NCI-H2081 (cell line): Measurements from ENCODE around the gene EFNA1.

Experiments used
- DNase-seq, 2 experiments: peaks; one replicate each; lab custom pipeline; 2025; lab: John Stamatoyannopoulos, UW

Gene EFNA1, protein sequence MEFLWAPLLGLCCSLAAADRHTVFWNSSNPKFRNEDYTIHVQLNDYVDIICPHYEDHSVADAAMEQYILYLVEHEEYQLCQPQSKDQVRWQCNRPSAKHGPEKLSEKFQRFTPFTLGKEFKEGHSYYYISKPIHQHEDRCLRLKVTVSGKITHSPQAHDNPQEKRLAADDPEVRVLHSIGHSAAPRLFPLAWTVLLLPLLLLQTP

DNA sequence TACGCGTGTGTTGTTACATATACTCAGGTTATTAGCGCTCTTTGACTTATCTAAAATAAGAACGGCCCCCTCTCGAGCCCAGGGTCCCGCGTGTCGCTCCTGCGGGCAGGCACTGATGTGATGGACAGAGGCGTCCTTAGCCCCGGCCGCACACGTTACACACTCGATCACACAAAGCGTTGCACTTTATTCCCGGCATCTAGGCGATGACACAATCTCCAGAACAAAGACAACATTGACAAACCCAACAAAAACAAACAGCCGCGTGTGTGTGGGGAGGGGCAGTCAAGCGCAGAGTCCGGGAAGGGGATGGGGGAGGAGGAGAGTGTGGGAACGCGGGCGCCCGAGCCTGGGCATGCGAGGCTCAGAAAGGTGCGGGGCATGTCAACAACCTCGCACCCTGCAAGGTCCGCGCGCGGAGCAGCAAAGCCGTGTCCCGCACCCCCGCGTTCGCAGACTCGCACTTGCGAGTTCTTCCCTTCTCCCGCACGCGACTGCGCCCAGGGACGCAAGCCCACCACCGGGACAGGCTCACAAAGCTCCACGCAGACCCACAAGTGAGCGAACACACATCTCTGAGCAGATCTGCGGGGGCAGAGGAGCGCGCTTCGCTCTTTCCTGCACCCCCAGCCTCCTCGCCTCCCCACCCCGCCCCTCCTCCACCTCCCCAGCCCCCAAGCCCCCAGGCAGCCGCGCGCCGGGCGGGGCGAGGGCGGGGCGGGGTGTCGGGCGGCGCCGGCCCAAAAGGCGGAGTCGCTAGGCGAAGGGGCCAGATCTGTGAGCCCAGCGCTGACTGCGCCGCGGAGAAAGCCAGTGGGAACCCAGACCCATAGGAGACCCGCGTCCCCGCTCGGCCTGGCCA is at the start of gene EFNA1:
EFNA1 (plus strand) TSS at position 772 of the 862 bp plus-strand sequence. CDS start 102 bp downstream, outside the sequence.
- peak; percentile 53 to 54 for DNase-seq

DNA sequence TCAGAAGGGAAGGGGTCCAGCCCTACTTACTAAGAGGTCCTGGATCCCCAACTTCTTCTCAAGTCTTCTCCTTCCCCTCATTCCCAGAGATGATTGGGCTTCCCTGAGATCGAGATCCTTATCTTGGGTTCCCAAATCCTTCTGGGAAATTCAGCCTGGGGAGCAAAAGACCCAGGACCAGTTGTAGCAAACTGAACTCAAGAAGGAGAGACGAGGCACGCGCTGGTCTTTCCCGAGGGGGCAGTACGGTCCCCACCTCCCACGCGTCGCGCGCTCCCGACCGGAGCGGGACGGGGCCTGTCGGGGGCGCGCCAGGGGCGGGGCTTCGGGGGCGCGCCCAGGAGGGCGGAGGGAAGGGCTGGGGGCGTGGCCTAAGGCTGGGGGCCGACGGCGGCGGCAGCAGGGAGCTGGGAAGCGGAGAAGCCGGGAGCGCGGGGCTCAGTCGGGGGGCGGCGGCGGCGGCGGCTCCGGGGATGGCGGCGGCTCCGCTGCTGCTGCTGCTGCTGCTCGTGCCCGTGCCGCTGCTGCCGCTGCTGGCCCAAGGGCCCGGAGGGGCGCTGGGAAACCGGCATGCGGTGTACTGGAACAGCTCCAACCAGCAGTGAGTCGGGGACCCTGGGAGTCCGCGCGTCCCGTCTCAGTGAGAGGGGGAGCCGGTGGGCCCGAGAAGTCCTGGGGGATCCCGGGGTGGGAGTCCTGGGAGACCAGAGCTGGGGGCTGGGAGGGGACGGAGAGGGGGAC is 49.0 kb upstream of the EFNA1 start, which contains the start of gene EFNA3:
EFNA3 (plus strand) TSS at position 369 of the 741 bp plus-strand sequence; CDS start at position 474, 105 bp downstream.
- DNase-seq: peak; percentile 59 to 80

DNA sequence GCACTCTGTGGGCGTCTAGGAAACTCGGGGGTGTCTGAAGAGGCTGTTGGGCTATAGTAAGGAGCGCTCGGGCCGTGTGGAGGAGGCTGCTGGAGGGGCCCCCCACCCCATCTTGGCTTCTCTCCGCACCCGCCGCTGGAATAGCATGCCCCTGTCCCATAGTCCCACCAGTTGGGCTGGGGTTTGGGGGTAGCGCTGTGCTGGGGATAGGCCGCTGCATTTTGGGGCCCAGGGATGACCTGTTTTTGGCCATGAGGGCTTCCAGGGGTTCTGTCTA is 48.5 kb upstream of the EFNA1 start:
- DNase-seq: no peak

DNA sequence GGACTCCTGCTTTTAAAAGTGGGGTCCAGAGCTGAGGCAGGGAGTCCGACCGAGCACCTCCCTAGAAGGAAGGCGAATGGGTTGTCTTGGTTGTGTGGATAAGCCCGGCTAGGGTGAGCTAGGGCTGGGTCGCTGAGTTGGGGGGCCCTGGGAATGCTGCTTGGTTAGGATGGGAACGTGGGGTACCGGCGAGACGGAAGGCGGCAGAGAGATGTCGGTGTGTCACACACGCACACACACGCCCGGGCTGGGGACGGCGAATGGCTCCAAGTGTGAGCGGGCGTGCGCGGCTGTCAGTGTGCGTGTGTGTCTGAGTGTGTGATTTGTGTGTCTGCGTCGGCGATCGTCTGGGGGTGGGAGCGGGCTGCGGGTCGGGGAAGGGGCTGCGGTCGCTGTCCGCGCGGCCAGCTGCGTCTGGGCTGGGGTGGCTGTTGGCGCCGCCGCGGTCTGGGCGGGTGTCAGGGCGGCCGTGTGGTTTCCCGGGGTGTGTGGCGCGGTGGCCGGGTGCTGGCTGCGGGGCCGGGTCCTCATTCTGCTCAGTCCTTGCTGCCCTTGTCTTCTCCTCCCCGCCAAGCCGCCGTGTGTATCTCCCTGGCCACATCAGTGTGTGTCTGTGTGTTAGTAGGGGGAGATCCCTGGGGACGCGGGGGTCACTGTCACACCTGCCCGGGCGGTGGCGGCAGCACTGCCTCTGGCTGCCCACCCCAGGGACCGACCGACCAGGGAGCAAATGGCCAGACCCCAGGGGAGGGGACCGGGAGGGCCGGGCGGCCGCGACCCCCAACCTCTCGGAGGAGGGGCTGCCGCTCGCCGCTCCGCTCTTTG is 48.0 kb upstream of the EFNA1 start:
- no peak for DNase-seq

DNA sequence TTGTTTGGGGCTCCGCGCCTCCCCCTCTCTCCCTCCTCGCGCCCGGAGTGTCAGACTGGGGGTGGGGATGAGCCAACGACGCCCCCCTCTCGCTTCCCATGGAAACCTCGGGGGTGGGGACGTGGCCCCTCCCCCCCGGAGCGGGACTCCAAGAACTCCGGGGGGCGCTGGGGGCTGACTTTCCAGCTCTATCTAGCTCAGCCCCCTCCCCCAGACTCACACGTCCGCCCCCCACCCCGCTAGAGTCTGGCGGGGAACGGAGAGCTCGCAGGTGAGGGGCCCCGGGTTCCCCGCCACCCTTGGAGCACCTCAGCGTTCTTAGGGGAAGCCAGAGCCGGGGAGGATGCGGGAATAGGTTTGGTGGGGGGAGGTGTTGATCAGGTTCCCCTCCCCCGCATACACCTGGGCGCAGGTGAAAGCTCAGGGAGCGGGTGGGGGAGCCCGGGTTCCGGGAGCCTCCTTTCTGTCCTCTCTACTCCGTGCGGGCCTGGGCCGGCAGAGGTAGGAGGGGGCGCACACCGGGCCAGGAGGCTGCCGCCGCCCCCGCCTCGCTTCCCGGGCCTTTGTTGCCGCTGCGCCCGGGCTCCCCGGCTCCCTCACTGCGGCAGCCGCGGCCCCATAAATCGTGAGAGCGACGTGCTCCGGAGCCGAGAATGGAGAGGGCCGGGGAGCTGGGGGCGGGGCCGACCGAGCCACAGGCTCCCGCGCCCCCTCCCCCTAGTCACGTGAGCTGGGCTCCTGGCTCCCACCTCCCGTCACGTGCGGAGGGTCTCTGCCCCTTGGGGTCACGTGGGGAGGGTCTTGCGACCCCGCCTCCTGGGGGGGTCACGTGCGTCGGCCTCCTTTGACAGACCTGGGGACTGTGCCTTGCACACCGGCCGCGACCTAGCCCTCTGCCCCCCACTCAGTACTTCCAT is 47.1 kb upstream of the EFNA1 start:
- DNase-seq: peak in 1 of 2 experiments; percentile 33

DNA sequence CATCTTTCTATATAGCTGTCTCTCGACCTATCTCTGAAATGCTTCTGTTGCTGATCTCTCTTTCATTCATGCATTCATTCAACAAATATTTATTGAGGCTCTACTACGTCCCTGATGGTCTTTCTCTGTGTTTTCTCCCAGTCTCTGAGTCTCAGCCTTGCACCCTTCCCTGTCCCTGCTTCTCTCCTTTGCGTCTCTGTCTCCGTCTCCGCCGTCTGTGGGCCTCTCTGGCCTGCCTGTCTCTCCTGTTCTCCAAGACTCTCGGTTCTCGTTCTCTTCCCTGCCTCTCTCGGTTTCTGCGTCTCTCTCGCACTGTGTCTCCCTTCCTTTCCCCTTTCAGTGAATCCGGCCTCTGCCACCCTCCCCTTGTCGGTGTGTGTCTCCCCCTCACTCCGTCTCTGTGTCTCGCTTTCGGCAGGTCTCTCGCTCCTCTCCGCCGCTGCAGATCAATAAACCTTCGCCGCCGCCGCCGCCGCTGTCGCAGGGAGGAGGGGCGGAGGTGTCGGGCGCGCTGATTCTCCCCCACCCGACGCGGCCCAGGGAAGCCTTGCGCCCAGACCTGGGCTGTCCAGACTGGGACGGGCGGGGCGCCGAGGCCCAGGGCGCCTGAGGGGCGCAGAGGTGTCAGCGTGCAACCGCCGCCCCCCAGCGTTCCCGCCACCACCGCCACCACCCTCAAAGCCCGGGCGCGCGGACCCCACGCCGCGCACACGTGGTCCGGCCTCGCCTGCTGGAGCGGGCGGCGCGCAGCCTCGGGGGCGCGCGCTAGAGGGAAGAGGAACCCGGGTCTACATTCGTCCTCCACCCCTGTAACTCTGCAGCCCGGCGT is 46.0 kb upstream of the EFNA1 start:
- no peak for DNase-seq

DNA sequence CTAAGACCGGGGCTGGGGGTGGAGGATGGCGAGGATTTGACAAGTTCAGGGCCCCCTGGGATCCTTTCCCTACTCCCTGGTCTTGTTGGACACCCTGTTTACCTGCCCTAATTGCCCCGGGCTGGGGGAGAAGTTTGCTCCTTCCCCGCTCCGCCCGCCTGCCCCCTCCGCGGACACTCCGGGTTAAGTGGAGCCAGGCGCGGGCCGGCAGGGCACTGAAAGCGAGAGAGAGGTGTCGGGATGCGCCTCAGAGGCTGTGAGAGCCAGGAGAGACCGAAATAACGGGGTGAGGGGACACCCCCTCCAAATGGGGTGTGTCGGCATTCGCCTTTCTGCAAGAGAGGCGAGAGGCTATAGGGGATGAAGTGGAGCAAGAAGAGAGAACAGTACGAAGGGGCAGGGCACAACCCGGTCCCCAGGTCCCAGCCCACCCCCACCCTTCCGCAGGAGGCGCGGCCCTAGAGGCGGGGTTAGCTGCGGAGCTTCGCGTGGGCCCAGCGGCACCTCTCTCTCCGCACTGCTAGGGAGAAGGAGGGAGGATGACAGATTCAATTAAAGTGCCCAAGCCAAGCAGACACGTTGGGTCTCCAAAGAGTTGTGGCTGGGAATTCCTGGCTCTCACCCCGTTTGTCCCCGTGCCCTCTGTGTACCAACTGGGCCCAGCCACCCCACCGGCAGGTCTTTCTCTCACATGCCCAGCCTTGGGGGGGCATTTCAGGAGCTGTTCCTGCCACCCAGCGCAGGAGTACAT is 45.2 kb upstream of the EFNA1 start:
- no peak for DNase-seq

DNA sequence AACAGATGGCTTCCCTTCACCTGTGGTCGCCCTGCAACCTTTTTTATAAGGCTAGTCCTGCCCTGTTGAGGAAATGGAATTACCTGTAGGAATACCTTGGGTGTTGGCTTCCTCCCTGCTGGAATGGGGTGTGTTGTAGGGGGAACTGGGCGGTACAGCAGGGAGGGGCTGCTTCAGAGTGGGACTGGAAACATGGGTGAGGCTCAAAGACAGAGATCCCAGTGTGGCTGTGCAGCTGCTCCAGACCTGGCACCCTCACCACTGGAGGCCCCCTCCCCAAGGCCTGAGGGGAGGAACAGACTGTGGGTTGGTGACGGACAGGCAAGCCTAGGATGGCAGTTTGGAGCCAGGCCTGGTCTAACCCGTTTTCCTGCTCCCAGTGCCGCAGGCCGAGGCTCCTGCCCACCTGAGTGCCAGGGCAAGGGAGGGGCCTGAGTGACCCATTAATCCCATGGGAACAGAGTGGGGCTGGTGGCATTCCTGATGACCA is 44.6 kb upstream of the EFNA1 start:
- no peak for DNase-seq

DNA sequence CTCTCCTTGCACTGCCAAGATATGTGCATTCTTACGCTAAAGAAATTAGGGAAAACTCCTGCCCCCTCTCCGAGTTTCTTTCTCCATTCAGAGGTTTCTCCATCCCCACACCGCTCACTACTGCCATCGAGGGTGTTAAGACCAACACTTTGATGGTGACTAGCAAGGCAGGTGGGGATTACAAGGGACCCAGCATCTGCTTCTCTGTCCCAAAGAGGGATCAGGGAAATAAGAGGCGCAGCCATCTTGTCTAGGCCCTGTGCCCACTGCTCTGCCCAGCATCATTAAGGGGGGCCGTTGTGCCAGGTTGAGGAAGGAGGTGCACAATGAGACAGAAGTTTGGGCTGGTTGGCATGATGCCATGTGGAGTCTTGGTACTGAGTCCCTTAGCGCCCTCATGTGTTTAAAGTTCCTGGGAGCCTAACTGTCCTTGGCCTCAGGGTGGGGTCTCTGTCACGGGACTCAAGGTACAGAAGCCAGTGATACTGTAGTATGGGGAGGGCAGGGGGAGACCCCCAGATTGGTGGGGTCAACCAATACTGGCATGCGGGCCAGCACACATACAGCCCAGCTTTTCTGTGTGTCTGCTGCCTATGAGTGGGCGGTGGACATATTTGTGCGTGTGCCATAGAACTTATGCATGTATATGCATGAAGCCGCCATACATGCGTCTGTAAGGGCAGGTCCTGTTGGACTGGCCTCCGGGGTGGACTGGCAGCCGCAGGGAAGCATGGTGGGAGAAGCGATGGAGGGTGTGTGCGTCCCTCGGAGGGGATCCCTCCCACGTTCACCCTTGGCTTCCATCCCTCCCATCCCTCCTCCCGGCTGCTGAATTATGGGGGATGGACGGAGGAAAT is 43.6 kb upstream of the EFNA1 start:
- peak; percentile 30 to 69 for DNase-seq

DNA sequence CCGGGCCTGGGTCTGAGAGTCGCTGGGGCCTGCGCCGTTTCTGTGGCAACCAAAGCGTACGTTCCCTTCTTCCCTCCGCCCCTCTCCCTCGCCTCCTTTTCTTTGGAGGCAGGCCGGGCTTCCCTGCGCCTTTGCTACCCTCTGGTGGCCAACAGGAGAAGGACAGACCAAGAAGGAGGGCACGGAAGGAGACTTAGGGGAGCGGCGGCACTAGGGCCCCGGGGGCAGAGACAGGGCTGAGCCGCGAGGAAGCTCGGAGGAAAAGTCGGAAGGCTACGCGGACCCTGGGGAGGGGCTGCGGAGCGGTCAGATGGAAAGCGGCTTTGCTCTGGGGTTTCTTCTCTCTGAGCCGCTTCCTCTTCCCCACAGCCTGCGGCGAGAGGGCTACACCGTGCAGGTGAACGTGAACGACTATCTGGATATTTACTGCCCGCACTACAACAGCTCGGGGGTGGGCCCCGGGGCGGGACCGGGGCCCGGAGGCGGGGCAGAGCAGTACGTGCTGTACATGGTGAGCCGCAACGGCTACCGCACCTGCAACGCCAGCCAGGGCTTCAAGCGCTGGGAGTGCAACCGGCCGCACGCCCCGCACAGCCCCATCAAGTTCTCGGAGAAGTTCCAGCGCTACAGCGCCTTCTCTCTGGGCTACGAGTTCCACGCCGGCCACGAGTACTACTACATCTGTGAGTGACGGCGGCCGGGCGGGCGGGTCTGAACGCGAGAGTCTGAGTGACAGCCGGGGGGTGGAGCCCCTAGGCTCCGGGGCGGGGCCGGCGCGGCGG is 42.8 kb upstream of the EFNA1 start:
- DNase-seq: peak; percentile 95 to 97

DNA sequence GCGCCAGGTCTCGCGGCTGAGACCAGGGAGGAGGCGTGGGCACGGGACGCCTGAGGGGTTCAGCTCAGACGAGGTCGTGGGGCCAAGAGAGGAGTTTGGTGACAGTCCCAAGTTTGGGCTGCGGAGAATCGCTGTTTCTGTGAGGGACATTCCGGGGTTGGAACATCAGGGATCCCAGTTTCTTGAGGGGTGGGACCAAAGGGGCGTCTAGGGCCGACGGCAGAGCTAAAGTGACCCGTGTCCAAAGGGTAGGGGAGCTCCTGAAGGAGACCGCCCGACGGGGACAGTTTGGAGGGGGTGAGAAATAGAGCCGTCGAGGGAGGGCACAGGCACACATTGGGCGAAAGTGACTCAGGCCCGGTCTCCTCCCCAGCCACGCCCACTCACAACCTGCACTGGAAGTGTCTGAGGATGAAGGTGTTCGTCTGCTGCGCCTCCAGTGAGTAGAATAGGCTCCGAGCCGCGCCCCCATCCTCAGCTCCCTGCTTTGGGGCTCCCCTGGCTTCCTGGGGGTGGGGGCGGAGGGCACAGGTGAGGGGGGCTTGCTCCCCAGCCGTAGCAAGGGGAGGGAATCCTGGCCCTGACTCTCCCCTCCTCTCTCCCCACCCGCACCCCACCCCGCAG is 42.1 kb upstream of the EFNA1 start:
- DNase-seq: peak in 1 of 2 experiments; percentile 48

DNA sequence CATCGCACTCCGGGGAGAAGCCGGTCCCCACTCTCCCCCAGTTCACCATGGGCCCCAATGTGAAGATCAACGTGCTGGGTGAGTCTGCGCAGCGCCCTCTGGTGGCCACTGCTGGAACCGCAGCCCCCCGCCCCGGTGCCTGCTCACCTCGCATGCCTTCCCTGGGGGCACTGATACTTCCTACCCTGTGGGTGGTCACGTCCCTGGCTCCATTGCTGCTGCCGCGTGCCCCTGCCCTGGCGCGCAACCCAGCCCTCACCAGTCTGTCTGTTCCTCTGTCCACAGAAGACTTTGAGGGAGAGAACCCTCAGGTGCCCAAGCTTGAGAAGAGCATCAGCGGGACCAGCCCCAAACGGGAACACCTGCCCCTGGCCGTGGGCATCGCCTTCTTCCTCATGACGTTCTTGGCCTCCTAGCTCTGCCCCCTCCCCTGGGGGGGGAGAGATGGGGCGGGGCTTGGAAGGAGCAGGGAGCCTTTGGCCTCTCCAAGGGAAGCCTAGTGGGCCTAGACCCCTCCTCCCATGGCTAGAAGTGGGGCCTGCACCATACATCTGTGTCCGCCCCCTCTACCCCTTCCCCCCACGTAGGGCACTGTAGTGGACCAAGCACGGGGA is 41.4 kb upstream of the EFNA1 start:
- DNase-seq: peak; percentile 77 to 78

DNA sequence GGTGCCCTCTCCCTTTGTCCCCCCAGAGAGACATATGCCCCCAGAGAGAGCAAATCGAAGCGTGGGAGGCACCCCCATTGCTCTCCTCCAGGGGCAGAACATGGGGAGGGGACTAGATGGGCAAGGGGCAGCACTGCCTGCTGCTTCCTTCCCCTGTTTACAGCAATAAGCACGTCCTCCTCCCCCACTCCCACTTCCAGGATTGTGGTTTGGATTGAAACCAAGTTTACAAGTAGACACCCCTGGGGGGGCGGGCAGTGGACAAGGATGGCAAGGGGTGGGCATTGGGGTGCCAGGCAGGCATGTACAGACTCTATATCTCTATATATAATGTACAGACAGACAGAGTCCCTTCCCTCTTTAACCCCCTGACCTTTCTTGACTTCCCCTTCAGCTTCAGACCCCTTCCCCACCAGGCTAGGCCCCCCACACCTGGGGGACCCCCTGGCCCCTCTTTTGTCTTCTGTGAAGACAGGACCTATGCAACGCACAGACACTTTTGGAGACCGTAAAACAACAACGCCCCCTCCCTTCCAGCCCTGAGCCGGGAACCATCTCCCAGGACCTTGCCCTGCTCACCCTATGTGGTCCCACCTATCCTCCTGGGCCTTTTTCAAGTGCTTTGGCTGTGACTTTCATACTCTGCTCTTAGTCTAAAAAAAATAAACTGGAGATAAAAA is 40.7 kb upstream of the EFNA1 start:
- no peak for DNase-seq

DNA sequence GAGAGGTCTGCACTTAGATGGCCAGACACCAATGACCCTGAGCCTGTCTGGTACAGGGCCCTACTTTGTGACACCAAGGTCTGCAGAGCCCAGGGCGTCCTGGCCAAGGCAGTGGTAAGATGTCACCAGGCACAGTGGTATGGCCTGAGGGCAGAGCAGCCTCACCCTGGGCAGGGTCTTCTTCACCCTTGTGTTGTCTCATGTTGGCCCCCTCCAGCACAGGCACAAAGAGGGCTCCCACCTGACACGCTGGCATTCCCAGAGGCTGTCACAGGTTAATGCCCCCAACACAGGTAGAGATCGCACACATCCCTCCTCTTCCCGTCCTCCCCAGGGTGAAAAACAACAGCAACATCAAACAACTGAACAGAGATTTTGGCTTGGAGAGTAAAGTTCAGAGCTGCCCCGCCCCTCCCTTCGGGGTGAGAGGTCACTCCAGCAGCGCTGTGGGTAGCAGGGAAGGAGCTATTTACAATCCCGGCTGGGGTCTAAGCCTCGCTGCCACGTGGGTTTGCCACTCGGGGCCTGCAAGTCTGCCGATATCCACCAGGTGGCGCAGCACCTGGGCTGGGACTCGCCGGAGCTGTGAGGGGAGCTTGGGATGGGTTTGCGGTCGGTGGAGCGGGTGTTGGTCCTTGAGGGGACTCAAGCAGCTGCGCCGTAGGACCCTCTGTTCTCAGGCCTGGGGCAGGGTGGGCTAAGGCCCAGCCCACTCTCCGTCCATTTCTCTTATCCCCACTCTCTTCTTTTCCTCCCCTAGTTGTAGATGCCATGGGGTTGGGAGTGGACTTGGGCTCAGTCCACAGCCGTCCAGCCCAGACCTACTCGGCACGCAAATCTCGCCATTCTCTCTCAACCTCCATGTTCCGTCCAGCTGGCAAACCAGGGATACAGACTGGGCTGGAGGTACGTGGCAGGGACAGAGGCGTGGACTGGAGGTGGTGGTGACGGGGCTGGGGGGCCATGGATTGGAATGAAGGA is 36.3 kb upstream of the EFNA1 start:
- DNase-seq: peak; percentile 85 to 86
